SKM-1 treated with dmso at 0.1 percent for 144 hours (cell line): ENCODE data around the gene ST7.
"Not testable (repeated sequence)": the region's sequence is repeated elsewhere in the genome, so short reads cannot be mapped to it uniquely, and the experiment has no call there.

Source experiments
- DNase-seq: peaks from one replicate; lab custom pipeline; 2025; ENCODE audit not compliant: unreplicated experiment; lab: John Stamatoyannopoulos, UW

Gene ST7

DNA sequence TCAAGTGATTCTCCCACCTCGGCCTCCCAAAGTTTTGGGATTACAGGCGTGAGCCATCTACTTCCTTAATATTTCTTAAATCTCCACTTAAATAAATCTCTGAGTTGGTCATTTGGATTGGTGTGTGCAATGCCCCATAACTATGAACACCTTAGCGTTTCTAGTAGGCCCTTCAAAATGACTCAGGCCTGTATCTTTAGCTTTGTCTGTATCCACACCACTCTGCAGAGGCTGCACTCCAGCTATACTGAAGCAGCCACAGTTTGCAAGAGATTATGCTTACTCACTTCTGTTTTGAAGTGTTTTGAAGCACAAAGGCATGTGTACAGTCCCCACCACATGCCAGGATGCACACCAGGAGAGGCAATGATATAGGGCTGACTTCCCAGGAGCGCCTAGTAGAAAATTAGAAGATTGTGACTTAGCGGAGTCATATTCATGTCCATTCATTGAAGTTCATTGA is 2.4 kb upstream of the ST7 start:
- DNase-seq: no peak

DNA sequence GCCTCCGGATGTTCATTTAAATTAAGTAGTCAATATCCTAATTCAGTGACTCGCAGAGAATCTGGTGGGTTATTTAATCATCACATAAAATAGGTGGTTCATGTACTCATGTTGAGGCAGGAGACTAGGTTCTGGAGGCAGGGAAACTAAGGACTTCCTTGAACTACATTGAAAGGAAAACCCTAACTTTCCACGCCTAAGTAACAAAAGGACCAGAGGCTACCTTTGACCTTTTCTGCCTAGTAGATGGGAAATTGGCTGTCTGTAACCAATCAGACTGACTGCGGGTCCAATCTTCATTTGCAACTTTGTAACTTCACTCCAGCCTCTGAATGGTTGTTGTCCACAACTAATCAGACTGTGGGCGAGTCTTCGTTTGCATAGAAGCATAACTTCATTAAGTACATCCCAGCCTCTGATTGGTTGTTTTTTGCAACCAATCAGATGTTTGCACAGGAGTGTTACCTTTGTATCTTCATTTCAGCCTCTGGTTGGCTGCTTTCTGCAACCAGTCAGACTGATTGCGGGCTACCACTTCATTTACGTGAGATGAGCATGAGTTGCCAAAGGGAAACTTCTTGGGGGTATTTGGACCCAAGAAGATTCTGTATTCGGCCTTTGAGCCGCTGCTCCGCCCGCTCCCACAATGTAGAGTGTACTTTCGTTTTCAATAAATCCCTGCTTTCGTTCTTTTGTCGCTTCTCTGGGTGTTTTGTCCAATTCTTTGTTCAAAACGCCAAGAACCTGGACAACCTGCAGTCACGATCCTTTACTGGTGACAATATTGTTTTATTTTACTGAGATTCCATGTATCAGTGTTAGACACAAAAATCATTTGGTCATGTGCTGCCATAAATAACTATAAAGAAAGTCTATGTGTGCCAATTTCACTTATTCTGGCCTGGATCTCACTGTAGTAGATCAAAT is 1.7 kb upstream of the ST7 start:
- DNase-seq: no peak

DNA sequence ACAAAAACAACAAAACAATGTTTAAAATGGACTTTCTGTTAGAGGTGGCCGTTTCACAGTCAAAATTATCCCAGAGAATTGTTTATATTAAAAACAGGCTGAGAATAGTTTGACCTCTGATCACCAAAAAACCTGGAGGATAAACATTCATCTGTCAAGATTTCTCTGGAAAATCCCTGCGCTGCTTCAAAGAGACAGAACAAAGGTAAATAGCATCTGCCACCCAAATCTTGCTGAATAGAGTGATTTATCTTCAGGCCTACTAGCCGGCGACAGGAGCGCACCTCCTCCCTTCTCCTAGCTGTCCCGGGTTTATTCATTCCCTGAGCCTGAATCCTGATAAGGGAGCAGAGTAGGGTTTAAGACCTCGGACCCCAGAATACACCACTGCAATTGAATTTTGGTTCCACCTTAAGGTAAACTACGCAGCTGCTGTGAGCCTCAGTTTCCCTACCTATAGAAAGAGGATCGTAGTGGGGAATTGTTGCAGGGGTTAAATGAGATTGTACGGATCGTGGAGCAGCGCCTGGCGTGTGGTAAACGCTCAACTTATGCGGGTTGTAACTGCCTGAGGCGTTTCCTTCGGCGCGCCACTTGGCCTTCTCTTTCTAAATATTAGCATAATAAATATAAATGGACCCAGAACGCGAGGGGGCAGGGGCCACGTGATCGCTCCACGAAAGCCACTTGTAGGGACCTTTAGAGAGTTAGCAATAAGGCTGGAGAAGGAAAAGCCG is 498 bp upstream of the ST7 start:
- DNase-seq: peak; percentile 53

DNA sequence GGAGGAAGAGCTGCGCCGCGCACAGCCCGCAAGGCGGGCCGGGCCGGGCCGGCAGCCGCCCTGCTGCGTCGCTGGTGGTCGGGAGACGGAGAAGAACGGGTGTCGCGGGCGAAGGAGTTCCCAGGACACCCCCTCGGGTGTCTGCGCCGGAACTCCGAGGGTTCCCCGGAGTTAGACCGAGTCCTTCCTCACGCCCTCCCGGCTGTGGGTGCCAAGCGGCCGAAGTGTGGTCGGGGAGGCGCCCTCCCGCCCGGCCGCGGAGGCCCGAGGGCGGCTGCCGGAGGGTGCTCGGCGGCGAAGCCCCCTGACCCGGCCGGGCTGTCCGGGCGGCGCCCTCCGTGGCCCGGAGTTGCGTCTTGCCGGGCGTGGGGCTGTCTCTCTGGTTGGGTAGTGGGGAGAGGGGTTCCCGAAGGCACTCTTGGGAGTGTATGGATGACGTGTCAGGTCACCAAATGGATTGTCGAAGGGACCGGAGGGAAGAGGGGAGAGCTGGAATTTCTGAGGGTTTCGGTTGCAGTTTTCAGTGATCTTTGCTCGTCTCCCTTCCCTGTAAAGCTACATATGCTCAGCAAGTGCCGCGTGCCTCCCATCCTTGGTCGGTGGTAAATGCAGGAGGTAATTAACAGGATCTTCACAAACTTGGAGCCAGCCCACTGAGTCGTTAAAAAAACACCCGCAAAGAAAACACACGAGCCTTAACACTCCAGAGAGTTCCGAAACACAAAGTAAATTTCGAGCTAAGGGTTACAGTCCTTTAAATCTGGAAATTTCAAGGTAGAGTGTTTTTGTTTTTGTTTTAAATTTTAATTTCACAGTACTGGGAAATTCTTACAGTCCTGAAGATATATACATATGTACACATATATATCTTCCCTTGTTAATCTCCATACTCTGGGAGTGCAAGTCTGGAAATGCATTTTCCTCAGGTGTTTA is 871 bp downstream of the ST7 start:
- DNase-seq: peak; percentile 36

DNA sequence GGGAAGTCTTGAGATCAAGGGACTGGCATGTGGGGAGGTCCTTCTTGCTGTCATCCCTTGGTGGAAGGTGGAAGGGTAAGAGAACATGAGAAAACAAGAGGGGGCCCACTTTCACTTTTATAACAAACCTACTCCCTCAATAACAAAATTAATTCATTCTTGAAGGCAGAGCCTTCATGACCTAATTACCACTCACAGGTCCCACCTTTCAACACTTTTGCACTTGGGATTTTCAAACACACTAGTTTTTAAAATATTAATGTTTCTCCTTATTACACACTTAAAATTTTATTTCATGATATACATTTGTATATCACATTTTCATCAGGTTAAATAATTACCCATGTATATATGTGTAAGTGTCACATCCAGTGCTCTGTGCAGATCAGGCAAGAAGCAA is 2.0 kb downstream of the ST7 start:
- no peak for DNase-seq

DNA sequence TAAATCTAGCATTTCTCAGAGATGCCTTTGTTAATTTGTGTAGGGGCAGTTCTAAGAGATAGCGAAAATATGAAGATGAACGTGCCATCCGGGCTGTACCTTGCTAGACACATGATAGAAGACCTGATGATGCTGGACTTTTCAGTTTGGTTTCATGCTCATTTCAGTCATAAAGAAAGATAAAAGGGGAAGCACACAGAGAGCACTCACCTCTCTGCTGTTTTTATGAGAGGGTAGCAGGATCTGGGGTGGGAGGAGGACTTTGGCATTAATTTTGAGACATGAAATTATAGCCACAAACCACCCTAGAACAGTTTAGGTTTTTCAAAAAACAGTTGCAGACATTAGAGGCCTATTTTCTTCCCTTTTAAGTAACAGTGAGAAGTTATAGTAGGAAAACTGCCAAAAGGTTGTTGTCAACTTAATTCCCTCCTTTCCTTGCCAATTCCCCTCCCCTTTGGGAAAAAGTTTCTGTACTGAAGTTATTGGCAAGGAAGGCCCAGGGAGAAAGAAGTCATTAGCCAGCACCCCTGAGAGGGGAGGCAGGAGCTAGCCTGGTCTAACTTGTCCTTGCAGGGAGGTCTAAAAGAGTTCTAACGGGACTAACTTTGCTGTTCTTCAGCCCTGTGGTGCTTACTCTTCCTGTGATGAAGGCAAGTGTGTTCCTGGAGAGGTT is 2.6 kb downstream of the ST7 start:
- no peak for DNase-seq

DNA sequence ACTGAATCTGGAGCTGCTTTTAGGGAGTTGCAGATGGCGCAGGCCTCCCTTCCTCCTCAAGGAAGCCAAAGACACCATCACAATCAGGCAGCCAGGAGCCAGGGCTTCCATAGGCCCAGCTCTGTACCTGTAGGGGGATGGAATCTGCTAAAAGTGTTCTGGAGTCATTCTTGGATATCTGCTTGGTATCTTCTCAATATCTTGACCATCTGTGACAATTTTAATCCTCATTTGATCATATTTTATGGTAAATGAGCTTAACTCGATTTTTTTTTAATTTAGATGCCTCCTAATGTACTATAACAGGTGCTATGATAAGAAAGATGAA is 3.1 kb downstream of the ST7 start:
- no peak for DNase-seq

DNA sequence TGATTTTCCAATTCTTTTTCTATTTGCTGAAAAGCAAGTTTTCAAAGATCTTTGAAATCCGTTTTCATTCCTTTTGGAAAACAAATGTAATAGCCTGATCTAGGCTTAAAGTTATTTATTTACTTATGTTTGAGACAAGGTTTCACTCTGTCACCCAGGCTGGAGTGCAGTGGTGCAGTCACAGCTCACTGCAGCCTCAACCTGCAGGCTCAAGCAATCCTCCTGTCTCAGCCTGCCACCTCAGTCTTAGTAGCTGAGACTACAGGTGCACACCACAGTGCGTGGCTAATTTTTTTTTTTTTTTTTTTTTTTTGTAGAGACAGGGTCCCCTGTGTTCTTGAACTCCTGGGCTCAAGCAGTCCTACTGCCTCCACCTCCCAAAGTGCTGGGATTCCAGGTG is 4.6 kb downstream of the ST7 start:
- DNase-seq: no peak

DNA sequence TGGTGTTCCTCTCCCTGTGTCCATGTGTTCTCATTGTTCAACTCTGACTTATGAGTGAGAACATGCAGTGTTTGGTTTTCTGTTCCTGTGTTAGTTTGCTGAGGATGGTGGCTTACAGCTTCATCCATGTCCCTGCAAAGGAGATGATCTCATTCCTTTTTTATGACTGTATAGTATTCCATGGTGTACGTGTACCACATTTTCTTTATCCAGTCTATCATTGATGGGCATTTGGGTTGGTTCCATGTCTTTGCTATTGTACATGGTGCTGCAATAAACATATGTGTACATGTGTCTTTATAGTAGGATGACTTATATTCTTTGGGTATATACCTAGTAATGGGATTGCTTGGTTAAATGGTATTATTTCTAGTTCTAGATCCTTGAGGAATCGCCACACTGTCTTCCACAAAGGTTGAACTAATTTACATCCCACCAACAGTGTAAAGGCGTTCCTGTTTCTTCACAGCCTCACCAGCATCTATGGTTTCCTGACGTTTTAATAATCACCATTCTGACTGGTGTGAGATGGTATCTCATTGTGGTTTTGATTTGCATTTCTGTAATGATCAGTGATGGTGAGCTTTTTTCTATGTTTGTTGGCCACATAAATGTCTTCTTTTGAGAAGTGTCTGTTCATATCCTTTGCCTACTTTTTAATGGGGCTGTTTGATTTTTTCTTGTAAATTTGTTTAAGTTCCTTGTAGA is 8.8 kb downstream of the ST7 start:
- not testable (repeated sequence) for DNase-seq

DNA sequence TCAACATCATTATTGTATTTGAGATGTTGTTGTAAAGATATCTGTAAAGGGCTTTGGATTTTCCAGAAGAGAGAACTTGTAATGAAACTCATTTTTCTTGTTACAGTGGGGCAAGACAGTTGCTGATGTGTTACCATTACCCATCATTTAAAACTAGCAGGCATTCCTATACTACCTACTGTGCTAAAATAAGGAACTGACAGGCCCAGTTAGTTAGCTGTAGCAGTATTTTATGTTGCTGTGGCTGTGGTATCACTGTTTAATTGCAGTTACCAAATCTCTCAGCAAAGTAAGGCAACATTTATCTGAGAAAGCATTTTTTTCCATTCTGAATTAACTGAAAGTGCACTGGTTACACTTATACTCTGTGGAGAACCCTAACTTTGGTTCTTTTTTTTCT is 9.9 kb downstream of the ST7 start:
- DNase-seq: no peak

DNA sequence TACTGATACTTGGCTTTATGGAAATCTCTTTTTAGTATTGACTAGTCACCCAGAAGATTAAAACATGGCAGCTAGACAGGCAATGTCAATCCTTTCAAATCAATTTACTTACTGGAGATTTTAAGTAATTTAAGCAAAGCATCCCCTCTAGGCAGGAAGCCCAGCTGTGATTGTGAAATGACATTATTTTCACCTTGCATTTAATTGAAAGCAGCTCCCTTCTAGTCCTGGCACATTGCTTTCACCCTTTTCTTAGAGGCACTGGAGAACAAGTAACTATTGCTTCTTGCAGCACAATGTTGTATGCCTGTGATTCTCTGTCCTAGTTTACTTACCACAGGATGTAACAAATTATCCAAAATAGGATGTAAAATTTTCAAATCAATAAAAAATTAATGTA is 13.3 kb downstream of the ST7 start:
- DNase-seq: no peak

DNA sequence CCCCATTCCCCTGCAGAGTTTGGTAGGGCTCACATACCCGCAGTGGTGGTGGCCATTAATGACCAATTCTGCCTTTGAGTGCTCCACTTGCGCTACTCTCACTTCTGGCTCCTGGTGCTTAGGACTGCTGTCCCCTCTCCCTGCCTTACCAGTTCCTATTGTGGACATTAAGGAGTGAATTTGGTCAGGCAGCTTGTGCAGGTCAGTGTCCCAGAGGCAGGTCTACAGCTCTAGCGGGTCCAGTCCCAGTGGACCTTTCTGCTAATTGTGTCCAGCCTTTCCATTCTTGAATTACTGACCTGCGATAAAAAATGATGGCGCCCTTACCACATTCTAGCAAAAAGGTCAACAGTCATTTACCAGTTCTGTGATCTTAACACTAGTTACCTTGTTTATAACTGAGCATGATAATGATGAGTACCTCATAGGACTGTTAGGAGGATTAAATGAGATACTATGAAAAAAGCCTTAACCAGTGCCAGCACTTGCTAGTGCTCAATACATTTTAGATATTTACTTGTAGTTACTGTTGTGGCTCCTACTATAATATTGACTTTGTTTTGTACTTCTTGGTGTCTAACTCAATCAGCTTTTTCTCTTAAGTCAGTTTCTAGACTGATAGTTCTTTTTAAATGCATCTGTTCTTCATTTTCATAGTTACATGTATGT is 14.1 kb downstream of the ST7 start:
- DNase-seq: no peak

DNA sequence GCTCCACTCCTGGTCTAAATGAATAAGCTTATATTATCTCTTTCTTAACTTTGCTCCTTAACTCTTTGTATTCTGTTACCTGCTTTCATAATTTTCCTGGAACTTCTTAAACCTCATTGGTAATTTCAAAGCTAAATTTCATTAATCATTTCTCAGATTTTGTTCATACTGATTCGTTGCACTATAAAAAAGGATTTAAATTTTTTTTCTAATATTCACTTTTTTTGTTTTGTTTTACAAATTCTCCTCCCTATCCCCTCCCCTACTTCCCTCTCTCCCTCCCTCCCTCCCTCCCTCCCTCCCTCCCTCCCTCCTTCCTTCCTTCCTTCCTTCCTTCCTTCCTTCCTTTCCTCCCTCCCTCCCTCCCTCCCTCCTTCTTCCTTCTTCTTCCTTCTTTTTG is 14.7 kb downstream of the ST7 start:
- no peak for DNase-seq

DNA sequence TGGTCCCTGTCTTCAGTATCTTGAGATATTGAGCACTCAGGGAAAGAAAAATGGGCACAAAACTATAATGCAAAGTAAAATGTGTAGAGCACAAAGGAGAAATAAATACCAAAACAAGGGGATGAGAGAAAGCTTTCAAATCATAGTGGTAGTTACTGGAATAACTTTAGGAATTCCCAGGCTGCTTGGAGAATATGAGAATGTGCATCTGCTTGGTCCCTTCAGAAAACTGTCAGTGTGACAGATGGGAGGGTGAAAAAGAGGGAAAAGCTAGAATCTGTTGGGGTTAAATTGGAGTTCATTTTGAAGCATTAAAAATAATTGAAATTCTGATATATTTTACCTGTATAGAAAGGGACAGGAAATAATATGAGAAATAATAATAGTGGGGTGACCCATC is 15.3 kb downstream of the ST7 start:
- no peak for DNase-seq

DNA sequence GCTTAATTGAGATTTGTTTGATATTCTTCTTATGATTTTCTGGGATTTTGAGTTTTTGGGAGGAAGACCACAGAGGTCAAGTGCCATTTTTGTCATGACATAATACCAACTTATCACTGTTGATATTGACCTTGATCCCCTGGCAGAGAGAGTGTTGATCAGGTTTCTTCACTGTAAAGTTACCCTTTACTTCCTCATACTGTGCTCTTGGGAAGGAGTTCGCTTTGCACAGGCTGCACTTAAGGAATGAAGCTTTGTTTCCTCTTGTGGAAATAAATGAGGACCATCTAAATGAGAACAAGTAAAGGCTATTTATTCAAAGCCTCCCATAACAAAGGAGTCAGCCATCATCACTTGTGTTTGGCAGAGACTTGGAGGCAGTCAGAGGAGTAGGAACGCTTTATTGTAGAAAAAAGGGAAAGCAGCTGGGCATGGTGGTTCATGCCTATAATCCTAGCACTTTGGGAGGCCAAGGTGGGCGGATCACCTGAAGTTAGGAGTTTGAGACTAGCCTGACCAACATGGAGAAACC is 16.1 kb downstream of the ST7 start:
- DNase-seq: peak; percentile 28

DNA sequence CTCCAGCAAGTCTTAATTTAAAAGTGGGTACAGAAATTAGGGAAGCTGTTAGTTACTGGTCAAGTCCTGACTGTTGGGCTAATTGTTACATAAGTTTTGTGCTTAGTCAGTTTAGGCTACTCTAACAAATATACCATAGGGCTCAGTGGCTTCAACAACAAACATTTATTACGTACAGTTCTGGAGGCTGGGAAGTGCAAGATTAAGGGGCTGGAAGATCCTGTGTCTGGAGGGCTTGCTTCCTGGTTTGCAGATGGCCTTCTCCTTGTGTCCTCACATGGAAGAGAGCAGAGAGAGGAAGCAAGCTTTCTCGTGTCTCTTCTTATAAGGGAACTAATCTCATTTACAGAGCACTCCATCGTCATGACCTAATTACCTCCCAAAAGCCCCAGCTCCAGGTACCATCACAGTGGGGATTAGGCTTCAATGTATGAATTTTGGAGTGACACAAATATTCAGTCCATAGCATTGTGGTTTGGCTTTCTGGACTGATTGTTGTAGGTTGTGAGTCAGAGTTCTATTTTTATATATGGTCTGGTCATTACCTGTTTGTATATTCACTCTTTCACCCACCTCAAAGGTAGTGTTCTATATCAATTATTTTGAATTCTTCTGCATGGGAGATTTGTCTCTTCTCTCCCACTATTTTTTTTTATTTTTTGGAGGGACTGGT is 17.1 kb downstream of the ST7 start:
- peak; percentile 43 for DNase-seq

DNA sequence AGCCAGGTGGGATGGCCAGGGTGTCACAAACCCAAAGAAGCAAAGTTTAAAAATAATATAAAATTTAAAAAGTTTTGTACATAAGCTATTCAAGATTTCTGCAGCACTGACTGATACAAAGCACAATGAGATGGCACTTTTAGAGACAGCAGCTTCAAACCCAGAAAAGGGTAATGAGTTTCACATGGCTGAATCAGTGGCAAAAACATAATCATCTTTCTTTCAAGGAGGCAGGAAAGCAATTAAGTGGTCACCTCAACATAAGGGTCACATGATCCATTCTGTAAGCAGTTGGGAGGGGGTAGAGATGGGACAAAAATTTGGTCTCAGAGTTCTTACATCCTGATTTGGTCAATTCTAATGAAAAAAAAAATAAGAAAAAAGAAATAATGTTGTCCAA is 17.9 kb downstream of the ST7 start:
- not testable (repeated sequence) for DNase-seq

DNA sequence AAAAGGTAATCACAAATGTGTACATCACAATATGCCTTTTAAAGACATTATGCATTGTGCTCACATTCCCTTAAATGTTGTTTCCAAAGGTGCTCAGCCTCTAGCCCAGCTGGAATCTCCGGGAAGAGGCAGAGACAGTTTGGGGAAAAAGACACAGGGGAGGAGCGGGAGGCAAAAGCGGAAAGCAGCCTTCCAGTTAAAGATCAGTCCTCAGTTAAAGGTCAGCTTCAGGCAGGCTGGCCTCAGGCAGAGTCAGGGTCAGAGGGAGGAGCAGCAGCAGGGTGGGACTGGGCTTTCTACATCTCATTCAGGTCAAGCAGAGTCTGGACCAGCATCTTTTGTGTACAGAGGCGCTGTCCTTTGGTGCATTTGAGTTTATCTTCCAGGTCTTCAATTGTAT is 18.6 kb downstream of the ST7 start:
- DNase-seq: no peak

DNA sequence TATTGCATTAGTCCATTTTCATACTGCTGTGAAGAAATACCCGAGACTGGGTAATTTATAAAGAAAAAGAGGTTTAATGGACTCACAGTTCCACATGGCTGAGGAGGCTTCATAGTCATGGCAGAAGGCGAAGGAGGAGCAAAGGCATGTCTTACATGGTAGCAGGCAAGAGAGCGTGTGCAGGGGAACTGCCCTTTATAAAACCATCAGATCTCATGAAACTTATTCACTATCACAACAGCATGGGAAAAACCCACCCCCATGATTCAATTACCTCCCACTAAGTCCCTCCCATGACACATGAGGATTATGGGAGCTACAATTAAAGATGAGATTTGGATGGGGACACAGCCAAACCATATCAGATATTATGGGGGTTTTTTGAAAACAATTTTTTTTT is 21.7 kb downstream of the ST7 start:
- DNase-seq: not testable (repeated sequence)
